ENCODE data around the gene SLC1A4. TPM values are rescaled to one million over a fixed set of nuclear protein-coding genes. Genes with fewer than 3 reads are reported as not detected.

SLC1A4 gene
- total and polyA plus RNA-seq, 2 of the 4 experiments (the other 2 are of a cell fraction): 6.8 to 8.1 TPM

GRCh38 chr2:64960819-64961218 is 28.4 kb upstream of the SLC1A4 start:
- DNase-seq (no peak), ATAC-seq (ENCODE audit: low read depth) (no peak)
- H3K4me2 ChIP-seq (ENCODE audit: low read depth, low read length): no peak overlapping the region
- H3K27ac ChIP-seq (ENCODE audit: insufficient read depth, low read length): no peak overlapping the region
- no peak overlapping the region for H4K91ac ChIP-seq (ENCODE audit: insufficient read depth, low read depth, low read length)
- H4K5ac ChIP-seq (ENCODE audit: low read depth, low read length): no peak overlapping the region
- no peaks in the 10 kb centered on the region for H3K9me1 ChIP-seq (ENCODE audit: insufficient read depth, low read length)
- no peak overlapping the region for H3K23ac ChIP-seq (ENCODE audit: low read depth, low read length)
- no peaks in the 10 kb centered on the region for H3K9me3 ChIP-seq (ENCODE audit: control insufficient read depth, insufficient read depth, low read length)
- TF ChIP-seq USF2 (IDR thresholded peaks at IDR 0.05; ENCODE audit: low read depth, low read length): no peak
- TF ChIP-seq ELK1 (IDR thresholded peaks at IDR 0.05; ENCODE audit: borderline replicate concordance, low read depth, low read length): no peak
- no peak for TF ChIP-seq MAFK (IDR thresholded peaks at IDR 0.05; ENCODE audit: low read depth, low read length)
- TF ChIP-seq FOS (IDR thresholded peaks at IDR 0.05; ENCODE audit: low read depth, low read length): no peak
- no peak for TF ChIP-seq CEBPB (IDR thresholded peaks at IDR 0.05; ENCODE audit: low read depth, low read length)
- TF ChIP-seq MAZ (IDR thresholded peaks at IDR 0.05; ENCODE audit: borderline replicate concordance, low read depth, low read length): no peak
- TF ChIP-seq CHD1 (IDR thresholded peaks at IDR 0.05; ENCODE audit: low read depth, low read length): no peak
- TF ChIP-seq NFE2L2 (IDR thresholded peaks at IDR 0.05; ENCODE audit: low read depth, low read length): no peak
- no peak for TF ChIP-seq MXI1 (IDR thresholded peaks at IDR 0.05; ENCODE audit: borderline replicate concordance, low read depth, low read length)
- TF ChIP-seq POLR2A (IDR thresholded peaks at IDR 0.05; ENCODE audit: low read depth, low read length): no peak
- no peak for TF ChIP-seq RCOR1 (IDR thresholded peaks at IDR 0.05; ENCODE audit: insufficient replicate concordance, low read length)
- no peak for TF ChIP-seq SMC3 (IDR thresholded peaks at IDR 0.05; ENCODE audit: low read depth, low read length)
- TF ChIP-seq RFX5 (IDR thresholded peaks at IDR 0.05; ENCODE audit: low read depth, low read length): no peak
- TF ChIP-seq RAD21 (IDR thresholded peaks at IDR 0.05; ENCODE audit: low read length): no peak
- TF ChIP-seq CTCF (conservative IDR thresholded peaks at IDR 0.05; ENCODE audit: low read depth, low read length): no peak
- H2AFZ ChIP-seq (replicated peaks; ENCODE audit: low read length, poor library complexity): no peak overlapping the region
- no peak overlapping the region for H2BK120ac ChIP-seq (ENCODE audit: low read depth, low read length)
- no peak overlapping the region for H2BK5ac ChIP-seq (ENCODE audit: low read depth, low read length, poor library complexity, severe bottlenecking)
- H4K8ac ChIP-seq (ENCODE audit: low read depth in 2 of 2, low read length in 2 of 2): no peak overlapping the region
- H2AK9ac ChIP-seq (replicated peaks; ENCODE audit: low read depth, low read length, poor library complexity): no peak overlapping the region
- POLR2A ChIA-PET (ENCODE audit: unreplicated experiment): no interaction called here
- H3K27me3 ChIP-seq (ENCODE audit: control insufficient read depth, insufficient read depth, low read length): peaks cover 31% of the 10 kb centered on the region
- BruUV-seq (replicated peaks): no TSS peak
- no peaks in the 10 kb centered on the region for H3K36me3 ChIP-seq (ENCODE audit: control insufficient read depth, insufficient read depth, low read length)
- H2BK15ac ChIP-seq (ENCODE audit: low read depth, low read length): no peak overlapping the region
- H2BK20ac ChIP-seq (ENCODE audit: low read depth, low read length): no peak overlapping the region
- no peak overlapping the region for H3K18ac ChIP-seq (ENCODE audit: low read depth, low read length)
- H3K4me1 ChIP-seq (ENCODE audit: control insufficient read depth, insufficient read depth, low read length): no peaks in the 10 kb centered on the region
- no peak overlapping the region for H3K4me3 ChIP-seq (ENCODE audit: insufficient read depth, low read depth, low read length)
- in situ Hi-C loops (cut with MboI; ENCODE audit: low sequenced_read_pairs) (no loop called here), intact Hi-C loops (cut with micrococcal nuclease) (no loop called here), dilution Hi-C loops (cut with HindIII; ENCODE audit: low sequenced_read_pairs, unreplicated experiment) (no loop called here)
- no peak overlapping the region for H3K9ac ChIP-seq (ENCODE audit: low read depth, low read length)
- no peaks in the 10 kb centered on the region for H3K79me1 ChIP-seq (ENCODE audit: low read depth in 1 of 2, low read length in 2 of 2)
- H3K4ac ChIP-seq (ENCODE audit: low read depth, low read length): no peak overlapping the region
- H3K56ac ChIP-seq (ENCODE audit: extremely low read depth, insufficient read depth, low read length): no peak overlapping the region
- no peak overlapping the region for H3K14ac ChIP-seq (replicated peaks; ENCODE audit: low read depth, low read length)
- CTCF ChIA-PET: no interaction called here
- WGBS, 2 experiments (ENCODE audit: extremely low coverage in 2 of 2, insufficient read length in 1 of 2): no CpG with 5 or more reads among the region's 2 CpGs
- H4K20me1 ChIP-seq (ENCODE audit: insufficient read depth, low read length): no peaks in the 10 kb centered on the region
- no peak overlapping the region for H2AK5ac ChIP-seq (ENCODE audit: low read depth, low read length)

All from IMR-90 (cell line).